GM18909 (cell line): ENCODE measurements around the gene GRIK3.

Source experiments
- ATAC-seq: cut with Tn5 transposase; IDR thresholded peaks from one replicate; pipeline ENCODE4 v1.9.1; 2021; ENCODE audit warnings: mild to moderate bottlenecking; ENCODE audit not compliant: unreplicated experiment, poor library complexity

The GRIK3 gene

DNA sequence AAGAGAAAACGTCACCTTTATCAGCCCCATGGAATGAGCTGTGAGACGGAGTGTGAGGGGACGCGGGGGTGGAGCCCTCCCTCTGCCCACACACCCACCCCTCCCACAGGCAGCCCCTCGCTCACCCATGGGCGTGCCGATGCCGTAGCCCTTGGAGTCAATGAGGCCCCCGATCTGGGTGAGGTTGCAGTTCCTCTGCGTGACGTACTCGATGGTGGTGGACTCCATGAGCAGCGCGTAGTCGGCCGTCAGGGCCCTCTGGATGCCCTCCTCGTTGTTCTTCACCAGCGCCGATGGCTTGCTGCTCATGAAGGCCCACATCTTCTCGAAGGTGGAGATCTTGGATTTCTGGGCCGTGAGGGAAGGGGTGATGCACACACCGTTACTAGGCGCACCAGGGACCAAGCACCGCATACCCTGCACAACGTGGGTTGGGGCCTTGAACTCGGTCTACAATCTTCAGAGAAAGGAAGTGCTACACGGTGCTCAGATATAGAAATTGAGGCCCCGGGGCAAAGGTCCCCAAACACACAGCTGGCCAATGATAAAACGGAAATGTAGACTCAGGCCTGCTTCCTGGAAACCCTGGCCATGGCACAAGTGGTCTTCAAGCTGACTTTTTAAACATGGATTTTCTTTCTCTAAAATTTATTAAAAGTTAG is 228.2 kb downstream of the GRIK3 start:
- no peak for ATAC-seq

DNA sequence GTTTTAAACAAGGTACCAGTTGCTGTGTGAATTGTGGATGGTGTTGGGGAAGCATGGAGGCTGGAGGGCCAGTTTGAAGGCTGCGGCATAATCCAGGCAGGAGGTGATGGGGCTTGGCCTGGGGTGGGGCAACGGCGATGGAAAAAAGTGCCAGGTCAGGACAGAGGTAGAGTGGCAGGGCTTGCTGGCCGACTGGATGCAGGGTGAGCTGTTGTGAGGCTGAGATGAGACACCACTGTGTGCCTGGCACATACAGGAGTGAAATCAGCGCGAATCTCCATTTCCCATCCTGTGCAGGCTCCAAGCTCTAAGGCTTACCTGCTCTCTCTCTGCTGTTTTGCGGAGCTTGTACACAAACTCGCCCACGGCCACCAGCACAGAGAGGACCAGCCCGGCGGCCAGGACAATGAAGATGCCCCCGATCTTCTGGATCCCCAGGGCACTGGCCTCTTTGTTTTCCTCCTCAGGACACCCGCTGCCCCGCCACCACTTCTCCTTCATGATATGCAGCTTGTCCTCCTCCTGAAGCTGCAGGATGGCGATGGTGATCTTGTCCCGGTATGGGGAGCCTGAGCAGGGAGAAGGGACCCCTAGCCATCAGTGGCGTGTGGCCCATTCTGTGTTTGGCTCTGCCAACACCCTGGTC is 229.5 kb downstream of the GRIK3 start:
- ATAC-seq = no peak

DNA sequence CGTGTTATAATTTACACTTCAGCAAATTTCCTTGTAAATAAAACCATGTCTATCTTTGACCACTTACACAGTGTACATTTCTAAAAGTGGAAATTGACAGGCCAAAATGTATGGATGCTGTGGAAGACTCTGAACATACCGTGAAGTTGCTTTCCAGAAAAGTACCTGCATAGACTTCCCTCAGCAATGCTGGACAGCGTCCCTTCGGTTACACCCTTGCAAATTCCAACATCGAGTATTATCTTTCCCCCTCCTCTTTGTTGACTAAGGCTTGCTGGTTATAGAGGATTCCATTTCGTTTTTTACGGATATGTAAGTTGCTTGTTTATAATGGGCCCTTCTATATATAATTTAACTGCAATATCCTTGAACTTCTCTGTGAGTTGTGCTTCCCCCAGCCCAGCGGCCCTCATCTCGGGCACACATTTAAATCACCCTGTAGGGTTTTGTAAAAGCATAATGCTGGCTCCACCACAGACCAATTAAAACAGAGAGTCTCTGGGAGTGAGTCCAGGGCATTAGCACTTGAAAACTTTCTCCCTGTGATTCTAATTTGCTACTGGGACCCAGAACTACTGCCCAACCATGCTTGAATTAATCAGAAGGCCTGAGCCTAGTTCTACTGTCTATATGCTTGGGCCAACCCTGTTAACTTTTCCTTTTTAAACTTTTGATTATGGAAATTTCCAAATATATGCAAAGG is 230.3 kb downstream of the GRIK3 start:
- no peak for ATAC-seq

DNA sequence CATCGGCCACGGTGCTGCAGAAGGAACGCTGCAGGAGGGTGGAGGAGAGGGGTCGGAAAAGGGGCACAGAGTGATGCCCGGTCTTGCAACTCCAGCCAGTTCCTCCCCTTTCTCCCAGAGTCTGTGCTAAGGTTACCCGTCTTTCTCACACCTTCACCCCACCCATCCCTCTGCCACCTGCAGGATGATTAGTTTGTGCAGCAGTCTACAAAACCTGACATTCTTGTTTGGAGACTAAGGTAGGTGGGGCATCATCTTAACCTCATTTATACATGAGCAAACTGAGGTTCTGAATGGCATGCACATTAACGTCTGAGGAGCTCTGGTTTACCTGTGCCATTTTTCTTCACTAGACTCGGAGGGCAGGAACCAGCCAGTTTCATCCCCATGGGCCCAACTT is 232.3 kb downstream of the GRIK3 start:
- no peak for ATAC-seq

DNA sequence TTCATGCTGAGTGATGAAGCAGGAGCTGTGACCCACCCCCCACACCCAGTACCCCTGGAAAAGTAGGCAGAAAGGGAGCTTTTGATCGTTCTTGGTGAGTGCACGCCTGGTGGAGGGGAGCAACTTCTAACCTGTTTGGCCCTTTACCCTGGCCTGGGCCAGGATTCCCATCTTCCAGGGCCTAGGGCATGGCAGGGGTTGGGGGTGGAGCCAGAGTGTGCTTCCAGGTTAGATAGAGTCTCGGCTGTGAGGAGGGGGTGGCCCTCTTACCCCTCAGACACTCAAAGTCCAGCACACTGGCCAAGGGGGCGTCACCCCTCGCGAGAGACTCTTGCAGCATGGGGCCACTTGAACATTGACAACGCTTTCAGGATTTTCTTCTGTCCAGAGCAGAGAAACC is 236.6 kb downstream of the GRIK3 start:
- ATAC-seq = no peak

DNA sequence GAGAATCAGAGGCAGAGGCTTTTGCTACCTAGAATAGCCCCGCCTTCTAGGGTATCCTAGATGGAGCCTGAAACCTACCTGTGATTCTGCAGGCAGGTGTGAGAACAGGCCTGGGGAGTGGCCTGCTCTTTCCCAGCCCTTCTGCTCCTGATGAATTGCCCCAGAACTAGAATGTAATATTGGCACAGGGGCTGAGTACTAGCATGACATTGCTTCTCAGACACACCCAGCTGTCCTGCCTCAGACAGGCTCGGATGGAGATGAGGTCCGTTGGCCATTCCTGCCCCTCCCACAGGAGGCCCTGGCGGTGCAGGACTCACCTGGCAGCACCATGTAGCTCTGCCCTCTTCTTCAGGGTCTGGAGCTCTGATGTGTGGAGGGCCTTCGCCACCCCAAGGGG is 237.6 kb downstream of the GRIK3 start:
- no peak for ATAC-seq

DNA sequence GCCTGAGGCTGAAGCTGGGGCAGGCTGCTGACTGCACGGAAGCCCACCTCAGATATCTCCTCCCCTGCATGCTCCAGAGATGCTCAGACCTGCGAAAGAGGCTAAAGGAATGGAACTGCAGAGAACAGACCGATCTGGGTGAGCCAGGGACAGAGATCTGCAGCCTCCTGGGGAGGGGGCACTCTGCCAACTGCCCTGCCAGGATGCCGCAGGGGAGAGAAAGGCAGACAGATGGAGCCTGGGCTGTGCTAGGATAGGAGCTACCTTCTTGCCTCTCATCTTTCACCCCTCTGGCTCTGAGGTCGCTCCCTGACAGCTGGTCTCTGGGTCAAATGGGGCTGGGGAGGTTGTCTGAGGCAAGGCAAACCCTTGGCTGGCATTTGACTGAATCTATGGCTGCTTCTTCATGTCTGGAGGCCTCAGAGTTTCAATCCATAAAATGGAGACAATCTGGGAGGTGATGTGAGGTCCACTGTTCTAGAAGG is 238.2 kb downstream of the GRIK3 start:
- no peak for ATAC-seq

DNA sequence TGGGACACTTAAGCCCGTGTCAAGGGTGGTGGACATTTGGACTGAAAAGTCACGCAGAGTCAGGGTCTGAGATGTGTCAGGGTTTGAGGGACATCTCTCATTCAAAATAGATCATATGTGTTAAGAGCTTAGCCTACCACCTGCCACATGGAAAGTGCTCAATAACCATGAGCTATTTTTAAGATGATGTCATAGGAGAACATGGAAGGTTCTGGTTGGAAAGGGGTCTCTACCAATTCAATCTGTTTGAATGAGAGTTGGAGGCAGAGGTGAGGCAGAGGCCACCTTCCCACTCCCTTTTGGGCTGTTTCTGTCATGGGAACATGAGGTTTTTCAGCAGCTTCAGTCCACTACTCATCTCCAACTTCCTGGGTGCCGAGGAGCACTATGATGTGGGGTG is 239.9 kb downstream of the GRIK3 start:
- ATAC-seq = no peak

DNA sequence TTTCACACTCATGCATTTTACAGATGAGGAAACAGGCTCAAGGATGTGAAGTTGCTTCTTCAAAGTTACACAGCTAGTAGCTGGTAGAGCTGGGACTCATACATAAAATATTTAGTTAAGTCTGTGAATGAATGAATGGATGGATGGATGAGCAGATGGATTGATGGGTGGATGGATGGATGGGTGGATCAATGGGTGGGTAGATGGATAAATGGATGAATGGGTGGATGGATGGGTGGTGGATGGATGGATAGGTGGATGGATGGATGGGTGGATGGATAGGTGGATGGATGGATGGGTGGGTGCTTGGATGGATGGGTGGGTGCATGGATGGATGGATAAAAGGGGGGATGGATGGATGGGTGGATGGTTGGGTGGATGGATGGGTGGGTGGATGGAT is 240.9 kb downstream of the GRIK3 start:
- no peak for ATAC-seq

DNA sequence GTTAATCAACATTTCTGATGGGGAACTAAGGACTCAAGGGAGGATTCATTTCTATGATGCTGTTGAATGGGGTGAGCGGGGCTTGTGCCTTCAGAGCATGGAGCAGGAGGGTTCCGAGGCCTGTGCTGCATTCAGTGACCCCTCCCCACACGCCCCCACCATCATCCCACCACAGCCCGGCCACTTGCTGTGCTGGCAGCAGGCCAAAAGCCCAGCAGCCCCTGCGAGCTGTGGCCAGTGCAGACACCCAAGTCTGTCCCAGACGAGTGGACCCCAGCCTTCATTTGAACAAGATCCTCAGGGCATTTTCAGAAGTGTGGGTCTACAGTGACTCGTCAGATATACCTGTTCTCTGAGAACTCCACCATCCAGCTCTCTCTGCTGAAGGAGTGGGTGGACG is 242.0 kb downstream of the GRIK3 start:
- ATAC-seq = no peak

DNA sequence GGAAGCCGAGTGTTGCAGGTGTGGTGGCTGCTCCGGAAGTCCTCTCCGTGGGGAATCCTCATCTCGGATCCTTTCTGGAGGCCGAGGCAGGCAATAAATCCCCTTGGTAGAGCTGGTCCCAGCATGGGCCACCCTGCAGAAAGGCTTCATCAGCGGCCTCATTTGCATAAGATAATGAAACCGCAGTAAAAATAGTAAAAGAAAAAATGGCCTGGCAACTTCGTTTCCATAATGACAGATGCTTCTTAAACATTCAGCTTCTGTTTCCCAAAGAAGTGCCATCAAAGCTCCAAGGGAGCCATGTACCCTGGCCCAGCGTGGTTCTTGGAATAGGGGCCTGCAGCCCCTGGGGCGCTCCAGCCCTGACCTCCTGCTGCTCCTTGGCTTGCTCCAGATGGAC is 244.1 kb downstream of the GRIK3 start:
- no peak for ATAC-seq

DNA sequence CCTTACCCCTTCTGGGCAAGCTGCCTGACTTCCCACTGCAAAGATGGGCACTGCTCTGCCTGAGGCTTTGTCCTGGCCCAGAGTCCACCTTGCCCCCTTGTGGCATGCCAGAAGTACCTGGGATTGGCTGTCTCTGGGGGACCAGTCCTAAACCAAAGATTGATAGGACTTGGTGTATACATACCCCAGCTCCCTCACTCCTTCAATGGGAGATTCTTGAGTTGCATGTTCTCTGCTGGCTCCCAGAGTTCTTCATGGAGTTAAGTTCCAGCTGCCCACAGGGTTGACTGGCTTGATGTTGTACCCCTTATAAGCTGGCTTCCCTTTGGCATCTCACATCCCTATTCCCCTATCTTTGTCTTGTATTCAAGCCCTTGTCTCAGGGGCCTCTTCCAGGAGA is 244.8 kb downstream of the GRIK3 start:
- ATAC-seq = no peak

DNA sequence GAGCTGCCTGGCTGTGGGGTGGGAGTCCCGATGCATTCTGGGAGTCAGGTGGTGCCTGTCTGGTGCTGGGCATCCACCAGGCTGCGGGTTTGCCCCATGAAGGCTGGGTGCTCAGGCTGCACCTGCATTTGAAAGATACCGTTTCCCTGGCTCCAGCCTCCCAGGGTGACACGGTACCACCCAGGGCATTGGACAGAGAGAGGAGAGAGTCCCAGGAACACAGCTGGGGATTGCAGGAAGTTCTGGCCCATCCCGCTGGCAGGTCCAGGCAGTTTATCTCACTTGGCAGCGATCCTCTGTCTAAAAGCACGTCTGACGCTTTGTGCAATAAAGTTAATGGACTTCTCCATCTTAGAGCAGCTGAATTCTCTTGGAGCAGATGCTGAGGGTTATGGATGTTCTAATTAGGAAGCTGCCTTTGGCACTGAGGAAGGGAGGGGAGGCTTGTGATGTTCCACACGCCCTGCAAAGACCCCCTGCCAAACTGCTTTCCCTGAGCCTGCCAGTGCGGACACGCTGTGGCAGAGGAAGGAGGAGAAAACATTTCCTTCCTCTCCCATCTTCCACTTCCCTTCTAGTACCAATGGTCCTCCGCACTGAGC is 246.9 kb downstream of the GRIK3 start:
- no peak for ATAC-seq

DNA sequence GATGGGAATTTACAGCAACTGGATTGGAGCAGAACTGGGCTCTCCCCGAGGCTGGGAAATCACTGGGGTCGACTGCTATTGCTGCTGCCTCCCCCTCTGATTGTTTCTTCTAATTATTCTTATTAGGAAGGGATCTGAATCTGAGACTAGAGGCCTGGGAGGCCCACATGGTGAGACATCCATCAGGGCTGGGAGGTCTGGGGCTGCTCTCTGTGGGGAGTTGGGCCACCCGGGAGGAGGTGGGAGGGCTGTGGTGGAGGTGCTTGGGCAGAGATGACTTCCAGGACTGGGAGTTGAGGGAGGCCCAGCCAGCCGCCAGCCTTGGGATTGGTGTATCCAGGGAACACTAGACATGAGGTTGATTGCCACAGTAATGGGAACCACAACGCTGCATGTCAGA is 247.9 kb downstream of the GRIK3 start:
- ATAC-seq = no peak

DNA sequence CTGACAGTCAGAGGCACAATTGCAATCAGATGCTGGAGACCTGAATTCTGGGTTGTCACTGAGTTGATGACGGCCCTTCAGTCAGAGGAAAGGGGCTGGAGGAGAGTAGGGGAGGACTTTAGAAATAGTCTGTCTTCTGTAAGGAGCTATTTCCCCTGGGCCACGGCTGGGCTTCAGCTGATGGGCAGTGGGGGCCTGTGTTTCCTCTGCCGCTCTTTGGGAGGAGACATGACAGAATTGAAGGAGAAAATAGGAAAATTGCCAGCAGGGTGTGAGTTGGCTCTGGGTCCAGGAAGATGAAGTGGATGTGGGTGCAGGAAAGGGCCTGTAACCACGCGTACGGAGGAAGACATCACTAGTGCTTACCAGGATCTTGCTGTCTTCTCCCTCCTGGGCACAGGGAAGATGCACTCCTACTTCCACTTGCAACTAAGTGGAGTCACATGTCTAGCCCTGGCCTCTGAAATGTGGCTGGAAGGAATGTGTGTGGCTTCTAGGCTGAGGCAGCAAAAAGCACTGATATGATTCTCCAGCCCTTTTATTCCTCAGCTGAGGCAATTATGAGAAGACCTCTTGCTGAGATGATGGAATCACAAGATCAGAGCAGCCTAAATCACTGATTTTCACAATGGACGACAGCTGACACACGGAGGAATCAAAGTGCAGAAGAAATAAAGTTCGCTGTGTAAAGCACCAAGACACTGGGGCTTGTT is 250.0 kb downstream of the GRIK3 start:
- no peak for ATAC-seq

DNA sequence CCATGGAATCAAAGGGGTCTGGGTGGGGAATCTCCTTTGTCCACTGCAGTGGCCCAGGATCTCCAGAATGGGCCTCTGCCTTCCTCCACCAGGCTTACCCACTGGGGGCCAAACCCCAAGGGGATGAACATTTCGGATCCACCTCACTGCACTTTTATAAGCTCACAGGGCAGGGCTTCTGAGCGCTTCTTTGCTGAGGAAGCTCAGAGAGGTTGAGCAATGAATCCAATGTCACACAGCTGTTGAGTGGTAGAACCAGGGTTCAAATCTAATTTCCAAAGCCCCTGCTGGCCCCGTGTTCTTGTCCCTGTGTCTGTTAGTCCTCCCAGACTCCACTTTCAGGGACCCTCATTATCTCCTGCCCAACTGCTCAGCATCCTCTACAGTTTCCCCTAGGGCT is 250.8 kb downstream of the GRIK3 start:
- no peak for ATAC-seq

DNA sequence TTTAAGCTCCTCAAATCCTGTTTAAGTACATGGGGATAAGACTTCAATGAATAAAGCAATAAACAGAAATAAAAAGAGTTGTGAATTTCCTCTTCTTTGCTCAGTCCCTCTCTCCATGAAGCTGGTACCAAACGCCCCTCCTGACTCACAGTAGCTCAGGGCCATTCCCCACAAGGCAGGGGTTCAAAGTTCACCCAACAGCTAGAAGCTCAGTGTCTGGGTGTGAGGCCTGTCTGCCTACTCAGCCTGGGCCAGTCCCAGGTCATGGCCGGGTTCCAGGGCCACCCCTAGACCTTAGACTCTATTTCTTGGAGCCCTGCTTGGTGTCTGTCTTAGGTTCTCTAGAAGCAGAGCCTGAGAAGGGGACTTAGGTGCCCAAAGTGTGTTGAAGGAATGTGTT is 251.5 kb downstream of the GRIK3 start:
- ATAC-seq = no peak

DNA sequence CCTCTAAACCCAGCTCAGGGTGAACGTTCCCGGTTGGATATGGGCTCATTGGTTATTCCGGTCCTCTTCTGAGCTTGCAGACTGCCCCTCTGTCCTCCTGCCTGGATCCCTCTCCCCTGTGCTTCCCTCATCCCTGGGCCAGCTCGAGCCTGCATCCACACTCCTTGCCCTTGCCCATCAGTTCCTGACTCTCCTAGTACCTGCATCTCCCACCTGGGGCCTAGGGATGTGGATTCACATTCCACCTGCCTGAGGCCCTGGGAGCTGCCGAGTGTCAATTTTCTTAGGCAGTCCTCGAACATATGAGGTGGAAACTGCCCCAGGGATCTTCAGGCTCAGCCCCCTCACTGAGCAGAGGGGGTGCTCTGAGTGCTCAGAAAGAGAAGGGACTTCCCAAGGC is 252.2 kb downstream of the GRIK3 start:
- ATAC-seq = no peak

DNA sequence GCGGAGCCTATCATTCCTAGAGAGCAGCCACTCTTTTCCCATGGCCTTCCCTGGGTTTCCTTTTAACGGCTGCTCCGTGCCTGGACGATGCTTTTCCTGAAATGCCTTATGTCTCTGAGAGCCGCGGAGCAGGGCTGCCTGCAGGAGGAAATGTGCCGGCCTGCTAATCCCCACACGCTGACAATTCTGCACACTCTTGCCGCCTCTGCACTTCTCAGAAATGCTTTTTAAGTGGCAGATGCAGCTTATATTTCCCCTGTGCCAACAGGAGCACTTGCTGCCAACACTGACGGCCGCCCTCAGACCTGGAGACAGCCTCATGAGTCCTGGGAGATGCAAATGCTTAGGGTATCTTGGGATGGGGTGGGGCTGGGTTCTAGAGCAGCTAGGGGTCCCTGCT is 253.2 kb downstream of the GRIK3 start:
- ATAC-seq = no peak

DNA sequence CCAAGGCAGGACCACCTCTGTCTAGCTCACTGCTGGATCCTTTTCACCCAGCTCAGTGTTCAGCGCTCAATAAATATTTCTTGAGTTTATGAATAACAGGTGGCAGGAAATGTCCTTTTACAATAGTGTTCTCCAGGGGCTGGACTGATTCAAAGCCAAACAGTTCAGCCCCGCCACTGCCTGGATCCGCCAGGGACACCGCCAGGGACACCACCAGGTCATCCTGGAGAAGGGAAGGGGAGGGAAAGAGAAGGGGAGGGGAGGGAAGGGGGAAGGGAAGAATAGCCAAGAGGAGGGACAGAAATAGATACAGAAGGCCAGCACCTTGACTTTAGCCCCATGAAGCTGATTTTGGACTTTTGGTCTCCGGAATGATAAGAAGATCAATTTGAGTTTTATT is 255.6 kb downstream of the GRIK3 start:
- no peak for ATAC-seq
